GM19193 (cell line): ENCODE results near the gene MPZL2.

ENCODE experiments used
- POLR2A ChIP-seq: IDR thresholded peaks from 4 replicates; pipeline ENCODE4 v1.6.1; 2011; ENCODE audit not compliant: insufficient read depth, insufficient read length; ENCODE audit errors: extremely low read depth

Gene MPZL2

DNA sequence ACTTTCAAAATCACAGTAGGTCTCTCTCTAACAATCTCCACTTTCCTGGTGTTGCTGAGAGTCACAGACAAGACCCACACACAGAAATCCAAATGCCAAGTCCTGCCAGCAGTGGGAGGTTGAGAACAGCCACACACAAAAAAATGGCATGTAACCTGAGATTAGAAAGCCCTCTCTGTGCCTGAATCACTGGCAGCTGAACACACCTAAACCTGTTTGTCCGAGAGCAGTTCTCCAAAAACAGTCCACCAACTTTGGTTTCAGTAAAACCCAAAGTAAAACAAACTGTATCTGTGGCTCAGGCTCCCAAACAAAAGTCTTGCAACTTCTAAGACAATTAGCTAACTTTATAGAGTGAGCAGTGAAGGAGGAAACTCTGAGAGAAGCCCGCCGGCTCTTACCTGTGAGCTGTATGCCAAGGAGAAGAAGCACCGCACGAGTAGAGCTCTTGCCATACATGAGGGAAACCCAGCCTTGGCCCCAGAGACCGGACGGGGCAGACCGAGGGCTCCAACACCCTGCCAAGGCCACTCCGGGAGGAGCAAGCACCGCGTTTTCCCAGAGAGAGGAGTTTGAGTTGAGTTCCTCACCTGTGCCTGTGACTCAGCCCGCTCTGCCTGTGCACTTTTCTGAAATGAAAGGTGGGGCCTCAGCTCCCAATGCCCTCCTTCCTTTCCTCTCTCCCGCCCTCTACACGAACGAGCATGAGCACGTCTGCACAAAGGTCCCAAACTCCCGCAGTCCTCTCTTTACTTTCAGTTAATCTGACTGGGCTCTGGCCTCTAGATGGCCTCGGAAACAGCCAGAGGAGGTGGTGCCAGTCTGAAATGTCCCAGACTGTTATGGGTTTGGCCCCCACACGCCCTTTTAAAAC, at the start of gene MPZL2:
Gene MPZL2 (minus strand): TSS at position 603 of the 874 bp plus-strand sequence. CDS start 144 bp downstream, at position 459.
- TF ChIP-seq POLR2A: no peak

DNA sequence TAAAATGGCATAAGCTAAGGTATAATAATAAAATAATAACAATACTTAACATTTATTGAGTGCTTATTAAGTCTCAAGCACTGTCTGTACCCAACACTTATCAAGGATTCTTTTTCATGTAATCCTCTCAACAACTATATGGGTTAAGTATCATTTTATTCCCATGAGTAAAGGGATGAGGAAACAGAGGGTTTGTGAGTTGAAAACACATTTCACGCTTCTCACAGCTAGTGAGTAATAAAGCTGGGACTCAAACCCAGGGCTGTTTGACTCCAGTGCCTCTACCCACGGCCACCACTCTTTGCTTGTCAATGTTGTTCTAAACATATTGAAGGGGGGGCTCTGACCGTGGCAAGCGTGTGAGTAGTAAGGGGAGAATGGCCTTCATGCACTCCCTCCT, 49.1 kb upstream of the MPZL2 start:
- TF ChIP-seq POLR2A: no peak

DNA sequence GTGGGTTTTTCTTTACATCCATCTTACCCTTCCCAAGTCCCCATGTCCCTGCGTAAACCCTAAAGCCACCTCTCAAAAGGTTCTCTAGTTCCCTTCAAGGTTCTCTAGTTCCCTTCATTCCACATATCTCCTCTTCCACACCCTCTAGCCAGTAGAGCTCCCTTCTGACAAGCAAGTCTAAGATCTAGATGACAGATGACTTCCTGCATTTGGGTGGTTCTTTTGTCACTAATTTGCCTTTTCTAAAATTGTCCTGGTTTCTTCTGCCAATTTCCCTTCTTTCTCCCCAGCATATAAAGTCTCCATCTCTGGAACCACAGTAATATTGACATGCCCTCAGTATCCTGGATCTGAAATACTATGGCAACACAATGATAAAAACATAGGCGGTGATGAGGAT, 48.2 kb upstream of the MPZL2 start:
- TF ChIP-seq POLR2A: no peak

DNA sequence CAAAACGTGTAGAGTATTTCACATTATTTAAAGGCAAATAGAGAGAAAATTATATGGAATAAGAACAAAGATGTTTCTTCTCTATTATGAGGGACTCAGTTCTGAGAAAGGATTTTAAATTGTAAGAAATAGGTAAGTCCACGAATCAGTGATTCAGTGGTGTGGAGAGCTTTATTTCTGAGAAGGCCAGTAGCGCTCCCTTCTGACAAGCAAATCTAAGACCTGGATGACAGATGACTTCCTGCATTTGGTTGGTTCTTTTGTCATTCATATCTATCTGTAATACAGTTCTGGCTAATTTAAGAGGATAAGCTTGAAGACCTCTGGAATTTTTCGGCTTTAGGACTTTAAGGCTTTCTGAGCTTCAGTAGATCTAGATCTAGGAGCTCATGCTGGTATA, 47.4 kb upstream of the MPZL2 start:
- no peak for TF ChIP-seq POLR2A

- TF ChIP-seq POLR2A: no peak
Observed at GRCh38 chr11:118310781-118311485, 46.8 kb upstream of the MPZL2 start.

- TF ChIP-seq POLR2A: no peak
Observed at GRCh38 chr11:118310271-118310670, 46.2 kb upstream of the MPZL2 start.

- TF ChIP-seq POLR2A: no peak
Observed at GRCh38 chr11:118306556-118306955, 42.5 kb upstream of the MPZL2 start.

GRCh38 chr11:118305726-118306125, 41.6 kb upstream of the MPZL2 start:
- TF ChIP-seq POLR2A: no peak

- no peak for TF ChIP-seq POLR2A
Observed at GRCh38 chr11:118304568-118305248, 40.6 kb upstream of the MPZL2 start, which contains the start of gene CD3E. TSS of gene CD3E (plus strand) at chr11:118304730. CDS start at chr11:118304953, 223 bp downstream.

DNA sequence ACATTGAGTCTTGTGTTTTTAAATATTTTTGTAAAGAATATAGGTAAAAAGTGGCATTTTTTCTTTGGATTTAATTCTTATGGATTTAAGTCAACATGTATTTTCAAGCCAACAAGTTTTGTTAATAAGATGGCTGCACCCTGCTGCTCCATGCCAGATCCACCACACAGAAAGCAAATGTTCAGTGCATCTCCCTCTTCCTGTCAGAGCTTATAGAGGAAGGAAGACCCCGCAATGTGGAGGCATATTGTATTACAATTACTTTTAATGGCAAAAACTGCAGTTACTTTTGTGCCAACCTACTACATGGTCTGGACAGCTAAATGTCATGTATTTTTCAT, 40.1 kb upstream of the MPZL2 start:
- no peak for TF ChIP-seq POLR2A

DNA sequence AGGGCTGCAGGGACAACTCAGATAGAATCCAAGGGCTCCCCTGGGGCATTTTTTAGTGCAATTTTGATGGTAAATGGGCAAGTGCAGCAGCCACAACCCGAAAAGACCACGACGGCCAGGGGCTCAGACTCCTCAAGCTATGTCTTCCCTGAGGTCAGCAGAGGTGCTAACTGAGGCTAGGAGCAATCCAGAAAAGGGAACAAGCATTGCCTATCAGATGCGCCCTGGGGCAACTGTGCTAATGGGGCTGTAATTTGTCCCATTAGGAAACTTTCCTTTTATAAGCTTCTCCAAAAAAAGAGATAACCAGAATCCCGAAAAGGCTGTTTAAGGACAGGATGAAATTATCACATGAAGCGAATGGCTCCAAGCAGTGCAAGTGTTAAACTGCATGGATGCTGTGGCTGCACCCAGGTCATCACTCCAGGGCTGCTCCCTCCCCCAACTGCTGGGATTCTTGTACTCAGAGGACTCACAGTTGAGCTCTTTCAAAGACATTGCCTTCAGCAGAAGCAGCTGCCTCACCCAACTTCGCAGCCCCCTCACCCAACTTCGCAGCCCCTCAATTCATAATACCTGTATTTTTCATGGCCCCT, 37.6 kb upstream of the MPZL2 start:
- no peak for TF ChIP-seq POLR2A

GRCh38 chr11:118295815-118296454, 31.8 kb upstream of the MPZL2 start:
- no peak for TF ChIP-seq POLR2A

GRCh38 chr11:118295199-118295598, 31.1 kb upstream of the MPZL2 start:
- TF ChIP-seq POLR2A: no peak

- no peak for TF ChIP-seq POLR2A
Observed at GRCh38 chr11:118294053-118294452, 30.0 kb upstream of the MPZL2 start.

DNA sequence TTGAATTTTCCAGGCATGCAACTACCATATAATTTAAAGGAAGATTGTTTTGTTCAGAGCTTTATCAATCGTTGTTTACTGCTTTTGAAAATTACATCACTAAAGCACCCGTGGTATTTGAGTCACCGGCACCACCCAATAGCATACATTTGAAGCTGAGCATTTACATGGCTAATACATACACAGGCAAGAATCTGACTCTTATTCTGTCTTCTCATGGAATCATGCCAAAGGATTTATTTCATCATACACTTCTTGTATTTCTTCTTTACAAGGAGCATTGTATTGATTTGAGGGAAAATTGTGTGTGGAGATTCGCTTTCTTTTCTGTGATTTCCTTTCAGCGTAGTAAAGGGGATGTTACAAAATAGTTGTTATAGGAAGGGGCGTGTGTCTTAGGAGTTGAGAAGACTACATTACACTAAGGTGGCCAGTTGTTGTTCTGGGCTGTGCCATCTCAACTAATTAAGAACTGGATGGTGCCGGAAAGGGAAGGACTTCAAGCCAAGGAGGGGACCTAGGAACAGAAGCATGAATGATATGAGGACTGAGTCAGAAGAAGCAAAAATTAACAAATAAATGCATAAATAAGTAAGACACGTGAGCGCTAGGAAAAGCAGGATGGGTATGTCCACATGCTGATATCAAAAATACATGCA, 27.5 kb upstream of the MPZL2 start:
- no peak for TF ChIP-seq POLR2A

DNA sequence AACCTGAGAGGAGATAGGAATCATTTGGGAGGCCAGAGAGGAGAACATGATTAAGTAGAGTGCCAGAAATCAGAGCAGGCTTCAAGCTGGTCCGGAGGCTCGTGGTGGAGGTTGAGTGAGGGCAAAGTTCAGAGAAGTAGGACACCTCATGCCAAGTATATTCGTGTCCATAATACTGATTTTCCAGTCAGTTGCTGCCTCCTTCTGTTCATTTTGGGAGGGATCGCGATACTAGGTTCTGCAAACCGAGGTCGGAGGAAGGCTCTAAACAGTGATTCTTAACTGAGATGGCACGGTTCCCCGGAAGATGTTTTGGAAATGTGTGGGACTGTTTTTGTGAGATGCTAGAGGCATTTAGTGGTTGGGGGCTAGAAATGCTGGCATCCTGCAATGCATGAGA, 26.8 kb upstream of the MPZL2 start:
- TF ChIP-seq POLR2A: no peak
